ENCODE measurements around the gene TICAM2. TPM values are rescaled to one million over a fixed set of nuclear protein-coding genes. Genes with fewer than 3 reads are reported as not detected.

Gene TICAM2
- total and polyA plus RNA-seq, 4 donors, result 3.1 to 10.6 (median 5.9) TPM

- Histone ChIP-seq H3K4me1 (ENCODE audit: control insufficient read depth in 1 of 2, insufficient read depth in 2 of 2, low read length in 2 of 2) (no peaks in the 10 kb centered on the region), H3K36me3 (ENCODE audit: control insufficient read depth in 1 of 2, insufficient read depth in 2 of 2, low read length in 1 of 2) (peaks cover 2 to 7% of the 10 kb centered on the region in 2 donors), H3K9me3 (ENCODE audit: control insufficient read depth, low read length) (peaks cover 1% of the 10 kb centered on the region), H3K27ac (ENCODE audit: low read depth in 1 of 2, low read length in 2 of 2) (no peak overlapping the region), H3K27me3 (ENCODE audit: control insufficient read depth in 1 of 2, insufficient read depth in 2 of 2, low read length in 1 of 2) (no peaks in the 10 kb centered on the region), H3K4me3 (ENCODE audit: low read length in 2 of 2) (no peak overlapping the region)
- WGBS, 2 donors, result 95 to 98% methylated on average over 2 of the region's 2 CpGs
- ATAC-seq (ENCODE audit: low FRiP score) (no peak), DNase-seq (no peak)
- intact Hi-C loops (cut with DNase I), result no loop called here
Measured at GRCh38 chr5:115580941-115581340, 21.3 kb downstream of the TICAM2 start.

DNA sequence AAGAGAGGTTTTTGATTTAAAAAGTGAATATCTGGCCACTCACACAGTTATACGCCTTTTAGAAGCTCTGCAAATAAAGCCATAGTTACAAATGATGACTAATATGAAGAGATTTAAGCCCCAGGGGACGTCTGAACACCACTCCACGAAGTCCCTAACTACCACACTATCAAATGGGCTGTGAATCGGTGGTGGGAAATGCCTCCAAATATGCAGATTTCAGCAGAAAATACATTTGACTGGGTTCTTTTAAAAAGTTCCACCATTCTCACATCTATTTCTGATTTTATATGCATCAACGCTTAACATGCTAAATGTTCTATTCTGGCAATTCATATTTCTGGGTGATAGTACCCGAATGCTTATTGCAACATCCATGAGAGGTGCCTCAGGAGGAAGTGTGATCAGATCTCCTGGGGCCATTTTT is 22.5 kb downstream of the TICAM2 start:
- ATAC-seq (ENCODE audit: low FRiP score), result no peak
- no peaks in the 10 kb centered on the region for H3K27me3 ChIP-seq (ENCODE audit: control insufficient read depth in 1 of 2, insufficient read depth in 2 of 2, low read length in 1 of 2)
- no peaks in the 10 kb centered on the region for H3K4me1 ChIP-seq (ENCODE audit: control insufficient read depth in 1 of 2, insufficient read depth in 2 of 2, low read length in 2 of 2)
- peaks cover 1% of the 10 kb centered on the region for H3K9me3 ChIP-seq (ENCODE audit: control insufficient read depth, low read length)
- peaks cover 2 to 8% of the 10 kb centered on the region in 2 donors for H3K36me3 ChIP-seq (ENCODE audit: control insufficient read depth in 1 of 2, insufficient read depth in 2 of 2, low read length in 1 of 2)
- no peak overlapping the region for H3K4me3 ChIP-seq (ENCODE audit: low read length in 2 of 2)
- H3K27ac ChIP-seq (ENCODE audit: low read depth in 1 of 2, low read length in 2 of 2), result no peak overlapping the region
- WGBS, 2 donors, result 76 to 79% methylated on average over 6 of the region's 6 CpGs
- intact Hi-C loops (cut with DNase I), result loop anchor here in 1 of 2 donors (10.0 kb wide), 1 partner anchor 205 kb away; no protein-coding TSS in a partner anchor
- DNase-seq, result no peak

DNA sequence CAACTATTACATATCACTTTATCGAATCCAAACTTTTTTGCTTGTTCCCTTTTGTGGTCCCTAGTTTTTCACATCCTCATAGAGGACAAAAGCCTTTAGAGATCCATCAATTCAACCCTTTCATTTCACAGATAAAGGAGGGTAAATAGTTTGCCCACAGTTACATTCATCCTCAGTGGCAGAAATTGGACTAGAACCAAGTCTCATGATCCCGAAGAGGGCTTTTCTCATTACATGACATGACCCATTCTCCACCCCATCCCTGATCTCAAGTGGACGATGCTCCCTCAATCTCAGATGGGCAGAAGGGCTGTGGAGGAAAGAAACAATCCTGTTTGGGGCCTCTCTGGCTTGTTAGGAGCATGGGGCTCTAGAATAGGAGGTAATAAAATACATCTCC is 23.1 kb downstream of the TICAM2 start:
- 89 to 92% methylated on average over 3 of the region's 3 CpGs for WGBS, 2 donors
- ATAC-seq (ENCODE audit: low FRiP score) (no peak), DNase-seq (no peak)
- Histone ChIP-seq H3K27me3 (ENCODE audit: control insufficient read depth in 1 of 2, insufficient read depth in 2 of 2, low read length in 1 of 2) (no peaks in the 10 kb centered on the region), H3K9me3 (ENCODE audit: control insufficient read depth, low read length) (peaks cover 1% of the 10 kb centered on the region), H3K4me3 (ENCODE audit: low read length in 2 of 2) (no peak overlapping the region), H3K27ac (ENCODE audit: low read depth in 1 of 2, low read length in 2 of 2) (no peak overlapping the region), H3K4me1 (ENCODE audit: control insufficient read depth in 1 of 2, insufficient read depth in 2 of 2, low read length in 2 of 2) (no peaks in the 10 kb centered on the region), H3K36me3 (ENCODE audit: control insufficient read depth in 1 of 2, insufficient read depth in 2 of 2, low read length in 1 of 2) (peaks cover 2 to 8% of the 10 kb centered on the region in 2 donors)
- intact Hi-C loops (cut with DNase I), result loop anchor here in 1 of 2 donors (10.0 kb wide), 1 partner anchor 204 kb away; no protein-coding TSS in a partner anchor

GRCh38 chr5:115578657-115579056 is 23.6 kb downstream of the TICAM2 start:
- H3K9me3 ChIP-seq (ENCODE audit: control insufficient read depth, low read length), result peaks cover 1% of the 10 kb centered on the region
- intact Hi-C loops (cut with DNase I), result loop anchor here in 1 of 2 donors (10.0 kb wide), 1 partner anchor 204 kb away; no protein-coding TSS in a partner anchor
- DNase-seq (no peak), ATAC-seq (ENCODE audit: low FRiP score) (no peak)
- peaks cover 2 to 8% of the 10 kb centered on the region in 2 donors for H3K36me3 ChIP-seq (ENCODE audit: control insufficient read depth in 1 of 2, insufficient read depth in 2 of 2, low read length in 1 of 2)
- H3K4me1 ChIP-seq (ENCODE audit: control insufficient read depth in 1 of 2, insufficient read depth in 2 of 2, low read length in 2 of 2), result no peaks in the 10 kb centered on the region
- H3K27me3 ChIP-seq (ENCODE audit: control insufficient read depth in 1 of 2, insufficient read depth in 2 of 2, low read length in 1 of 2), result no peaks in the 10 kb centered on the region
- H3K4me3 ChIP-seq (ENCODE audit: low read length in 2 of 2), result no peak overlapping the region
- 85 to 89% methylated on average over 3 of the region's 3 CpGs for WGBS, 2 donors
- H3K27ac ChIP-seq (ENCODE audit: low read depth in 1 of 2, low read length in 2 of 2), result no peak overlapping the region

GRCh38 chr5:115577741-115578140 is 24.5 kb downstream of the TICAM2 start:
- no peaks in the 10 kb centered on the region for H3K27me3 ChIP-seq (ENCODE audit: control insufficient read depth in 1 of 2, insufficient read depth in 2 of 2, low read length in 1 of 2)
- H3K9me3 ChIP-seq (ENCODE audit: control insufficient read depth, low read length), result peaks cover 1% of the 10 kb centered on the region
- no peak overlapping the region for H3K4me3 ChIP-seq (ENCODE audit: low read length in 2 of 2)
- no peak overlapping the region for H3K27ac ChIP-seq (ENCODE audit: low read depth in 1 of 2, low read length in 2 of 2)
- H3K4me1 ChIP-seq (ENCODE audit: control insufficient read depth in 1 of 2, insufficient read depth in 2 of 2, low read length in 2 of 2), result no peaks in the 10 kb centered on the region
- peaks cover 2 to 8% of the 10 kb centered on the region in 2 donors for H3K36me3 ChIP-seq (ENCODE audit: control insufficient read depth in 1 of 2, insufficient read depth in 2 of 2, low read length in 1 of 2)
- DNase-seq (no peak), ATAC-seq (ENCODE audit: low FRiP score) (no peak)
- intact Hi-C loops (cut with DNase I), result loop anchor here in 1 of 2 donors (10.0 kb wide), 1 partner anchor 203 kb away; no protein-coding TSS in a partner anchor
- WGBS, 2 donors, result 98% methylated on average over 6 of the region's 6 CpGs

DNA sequence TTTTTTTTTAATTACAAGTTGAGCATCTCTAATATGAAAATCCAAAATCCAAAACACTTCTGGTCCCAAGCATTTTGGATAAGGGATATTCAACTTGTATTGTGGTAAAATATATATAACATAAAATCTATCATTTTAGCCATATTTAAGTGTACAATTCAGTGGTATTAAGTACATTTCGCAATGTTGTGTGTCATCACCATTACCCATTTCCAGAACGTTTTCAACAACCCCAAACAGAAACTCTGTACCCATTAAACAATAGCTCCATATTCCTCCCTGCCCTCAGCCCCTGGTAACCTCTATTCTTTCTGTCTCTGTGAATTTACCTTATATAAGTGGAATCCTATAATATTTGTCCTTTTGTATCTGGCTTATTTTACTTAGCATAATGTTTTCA is 24.9 kb downstream of the TICAM2 start:
- H3K4me3 ChIP-seq (ENCODE audit: low read length in 2 of 2), result no peak overlapping the region
- no peak for DNase-seq

GRCh38 chr5:115575167-115576070 is 26.9 kb downstream of the TICAM2 start:
- no peak overlapping the region for H3K27ac ChIP-seq (ENCODE audit: low read depth in 1 of 2, low read length in 2 of 2)
- H3K4me1 ChIP-seq (ENCODE audit: control insufficient read depth in 1 of 2, insufficient read depth in 2 of 2, low read length in 2 of 2), result peaks cover 0 to 1% of the 10 kb centered on the region in 2 donors
- no peak overlapping the region for H3K4me3 ChIP-seq (ENCODE audit: low read length in 2 of 2)
- H3K27me3 ChIP-seq (ENCODE audit: control insufficient read depth in 1 of 2, insufficient read depth in 2 of 2, low read length in 1 of 2), result no peaks in the 10 kb centered on the region
- no peak for DNase-seq
- intact Hi-C loops (cut with DNase I), result loop anchor here in 1 of 2 donors (10.0 kb wide), 1 partner anchor 201 kb away; no protein-coding TSS in a partner anchor
- peaks cover 2 to 5% of the 10 kb centered on the region in 2 donors for H3K36me3 ChIP-seq (ENCODE audit: control insufficient read depth in 1 of 2, insufficient read depth in 2 of 2, low read length in 1 of 2)
- H3K9me3 ChIP-seq (ENCODE audit: control insufficient read depth, low read length), result peaks cover 1% of the 10 kb centered on the region
- WGBS, 2 donors, result 83 to 88% methylated on average over 5 of the region's 5 CpGs
- ATAC-seq (ENCODE audit: low FRiP score), result peak; percentile 33

More for the DNA sequence above, 24.9 kb downstream of the TICAM2 start:
- intact Hi-C loops (cut with DNase I), result loop anchor here in 1 of 2 donors (10.0 kb wide), 1 partner anchor 203 kb away; no protein-coding TSS in a partner anchor
- H3K36me3 ChIP-seq (ENCODE audit: control insufficient read depth in 1 of 2, insufficient read depth in 2 of 2, low read length in 1 of 2), result peaks cover 2 to 8% of the 10 kb centered on the region in 2 donors
- no peak for ATAC-seq (ENCODE audit: low FRiP score)
- H3K4me1 ChIP-seq (ENCODE audit: control insufficient read depth in 1 of 2, insufficient read depth in 2 of 2, low read length in 2 of 2), result no peaks in the 10 kb centered on the region
- 93 to 95% methylated on average over 2 of the region's 2 CpGs for WGBS, 2 donors
- no peak overlapping the region for H3K27ac ChIP-seq (ENCODE audit: low read depth in 1 of 2, low read length in 2 of 2)
- peaks cover 1% of the 10 kb centered on the region for H3K9me3 ChIP-seq (ENCODE audit: control insufficient read depth, low read length)
- H3K27me3 ChIP-seq (ENCODE audit: control insufficient read depth in 1 of 2, insufficient read depth in 2 of 2, low read length in 1 of 2), result no peaks in the 10 kb centered on the region

GRCh38 chr5:115573133-115573532 is 29.1 kb downstream of the TICAM2 start:
- intact Hi-C loops (cut with DNase I), result loop anchor here (5.0 to 10.0 kb wide), 2 partner anchors 198 to 261 kb away; no protein-coding TSS in a partner anchor
- 47 to 49% methylated on average over 2 of the region's 2 CpGs for WGBS, 2 donors
- Histone ChIP-seq H3K27ac (ENCODE audit: low read depth in 1 of 2, low read length in 2 of 2) (no peak overlapping the region), H3K9me3 (ENCODE audit: control insufficient read depth, low read length) (peaks cover 1% of the 10 kb centered on the region), H3K27me3 (ENCODE audit: control insufficient read depth in 1 of 2, insufficient read depth in 2 of 2, low read length in 1 of 2) (no peaks in the 10 kb centered on the region), H3K4me1 (ENCODE audit: control insufficient read depth in 1 of 2, insufficient read depth in 2 of 2, low read length in 2 of 2) (peaks cover 0 to 1% of the 10 kb centered on the region in 2 donors), H3K4me3 (ENCODE audit: low read length in 2 of 2) (no peak overlapping the region), H3K36me3 (ENCODE audit: control insufficient read depth in 1 of 2, insufficient read depth in 2 of 2, low read length in 1 of 2) (peaks cover 2 to 5% of the 10 kb centered on the region in 2 donors)
- no peak for ATAC-seq (ENCODE audit: low FRiP score)
- no peak for DNase-seq
